GM12865 (cell line): ENCODE data around the gene ACSL1.

Experiments used
- DNase-seq: peaks from one replicate; pipeline ENCODE4 v3.0.0; 2010; ENCODE audit warnings: low read depth
- H3K4me3 ChIP-seq: 2 replicates; pipeline ENCODE4 v1.5.1; 2011; ENCODE audit warnings: mild to moderate bottlenecking, low read depth, low read length, control low read depth
- CTCF ChIP-seq: IDR thresholded peaks from 2 replicates; pipeline ENCODE4 v1.5.1; 2011; ENCODE audit warnings: low read length, control low read depth, low read depth, inconsistent platforms; ENCODE audit not compliant: insufficient read depth; ENCODE audit errors: missing control alignments

The ACSL1 gene, protein sequence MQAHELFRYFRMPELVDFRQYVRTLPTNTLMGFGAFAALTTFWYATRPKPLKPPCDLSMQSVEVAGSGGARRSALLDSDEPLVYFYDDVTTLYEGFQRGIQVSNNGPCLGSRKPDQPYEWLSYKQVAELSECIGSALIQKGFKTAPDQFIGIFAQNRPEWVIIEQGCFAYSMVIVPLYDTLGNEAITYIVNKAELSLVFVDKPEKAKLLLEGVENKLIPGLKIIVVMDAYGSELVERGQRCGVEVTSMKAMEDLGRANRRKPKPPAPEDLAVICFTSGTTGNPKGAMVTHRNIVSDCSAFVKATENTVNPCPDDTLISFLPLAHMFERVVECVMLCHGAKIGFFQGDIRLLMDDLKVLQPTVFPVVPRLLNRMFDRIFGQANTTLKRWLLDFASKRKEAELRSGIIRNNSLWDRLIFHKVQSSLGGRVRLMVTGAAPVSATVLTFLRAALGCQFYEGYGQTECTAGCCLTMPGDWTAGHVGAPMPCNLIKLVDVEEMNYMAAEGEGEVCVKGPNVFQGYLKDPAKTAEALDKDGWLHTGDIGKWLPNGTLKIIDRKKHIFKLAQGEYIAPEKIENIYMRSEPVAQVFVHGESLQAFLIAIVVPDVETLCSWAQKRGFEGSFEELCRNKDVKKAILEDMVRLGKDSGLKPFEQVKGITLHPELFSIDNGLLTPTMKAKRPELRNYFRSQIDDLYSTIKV

GRCh38 chr4:184825896-184826690, at the start of gene ACSL1:
Gene ACSL1 (minus strand): TSS chr4:184825968. CDS start chr4:184803514, 22,454 bp downstream.
- peak within 1 kb of the TSS; percentile 81 for H3K4me3 ChIP-seq
- TF ChIP-seq CTCF, result no peak
- peak; percentile 88 for DNase-seq

DNA sequence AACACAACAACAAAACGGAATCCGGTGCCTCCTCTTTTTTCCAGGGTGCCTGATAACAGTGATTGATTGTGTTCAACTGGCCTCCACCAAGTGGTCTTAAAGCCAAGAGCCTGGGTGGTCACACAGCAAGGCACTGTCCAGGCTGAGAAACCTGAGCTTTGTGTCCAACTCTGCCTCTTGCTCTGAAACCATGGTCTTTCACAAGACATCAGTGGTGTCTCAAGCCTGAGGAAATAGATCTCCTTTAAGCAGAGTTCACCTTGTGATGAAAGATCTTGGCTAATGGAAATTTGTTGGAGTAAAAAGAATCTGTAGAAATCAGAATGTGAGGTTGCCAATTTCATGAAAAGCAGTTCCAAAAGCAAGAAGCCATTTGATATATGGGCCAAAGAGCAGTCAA, 47.3 kb upstream of the ACSL1 start:
- no peak for DNase-seq
- TF ChIP-seq CTCF, result no peak
- no peak overlapping the region for H3K4me3 ChIP-seq

GRCh38 chr4:184870718-184871117, 45.0 kb upstream of the ACSL1 start:
- H3K4me3 ChIP-seq, result no peak overlapping the region
- no peak for TF ChIP-seq CTCF
- no peak for DNase-seq

DNA sequence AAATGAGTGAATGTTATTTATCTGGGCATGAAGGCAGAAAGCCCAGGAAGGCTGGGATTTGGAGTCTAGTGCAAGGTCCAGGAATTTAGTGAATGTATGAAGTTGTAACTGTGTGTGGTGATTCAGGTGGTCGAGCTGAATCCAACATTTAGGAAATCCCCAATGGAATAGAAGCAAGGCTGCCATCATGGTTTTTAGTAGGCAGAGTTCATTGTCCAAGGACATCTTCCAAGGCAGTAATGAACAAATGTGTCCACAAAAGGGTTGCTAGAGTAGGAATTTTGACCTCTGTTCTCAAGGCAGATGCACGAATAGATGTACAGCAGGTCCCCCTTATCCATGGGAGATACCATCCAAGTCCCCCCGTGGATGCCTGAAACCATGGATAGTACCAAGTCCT, 42.9 kb upstream of the ACSL1 start:
- no peak overlapping the region for H3K4me3 ChIP-seq
- no peak for TF ChIP-seq CTCF
- no peak for DNase-seq

DNA sequence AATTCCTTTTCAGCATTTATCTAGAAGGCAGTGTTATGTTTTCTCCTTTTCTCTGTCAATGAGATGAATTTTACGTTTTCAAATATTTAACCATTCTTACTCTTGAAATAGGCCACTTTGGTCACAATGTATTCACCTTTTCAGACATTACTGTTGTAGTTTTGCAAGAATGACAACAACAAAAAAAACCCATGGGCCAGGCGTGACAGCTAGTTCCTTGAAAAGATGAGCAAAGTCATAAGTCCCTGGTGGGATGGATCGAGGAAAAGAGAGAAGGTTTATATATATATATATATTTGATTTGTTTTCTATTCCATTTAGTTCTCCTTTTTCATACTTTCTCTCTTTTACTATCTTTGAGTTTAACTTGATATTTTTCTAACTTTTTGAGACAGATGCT, 38.1 kb upstream of the ACSL1 start:
- no peak for TF ChIP-seq CTCF
- no peak overlapping the region for H3K4me3 ChIP-seq
- no peak for DNase-seq

GRCh38 chr4:184861047-184861446, 35.3 kb upstream of the ACSL1 start:
- no peak for TF ChIP-seq CTCF
- no peak overlapping the region for H3K4me3 ChIP-seq
- no peak for DNase-seq
